ENCODE data around the gene CYBRD1. TPM values are rescaled to one million over a fixed set of nuclear protein-coding genes. Genes with fewer than 3 reads are reported as not detected.
A peak's percentile ranks its signal among the peaks of the same experiment; 100 is the strongest.
"Not testable (repeated sequence)": the region's sequence is repeated elsewhere in the genome, so short reads cannot be mapped to it uniquely, and the experiment has no call there.

The CYBRD1 gene
- total RNA-seq, 1 donor from 2014 or later: 39.7 TPM

DNA sequence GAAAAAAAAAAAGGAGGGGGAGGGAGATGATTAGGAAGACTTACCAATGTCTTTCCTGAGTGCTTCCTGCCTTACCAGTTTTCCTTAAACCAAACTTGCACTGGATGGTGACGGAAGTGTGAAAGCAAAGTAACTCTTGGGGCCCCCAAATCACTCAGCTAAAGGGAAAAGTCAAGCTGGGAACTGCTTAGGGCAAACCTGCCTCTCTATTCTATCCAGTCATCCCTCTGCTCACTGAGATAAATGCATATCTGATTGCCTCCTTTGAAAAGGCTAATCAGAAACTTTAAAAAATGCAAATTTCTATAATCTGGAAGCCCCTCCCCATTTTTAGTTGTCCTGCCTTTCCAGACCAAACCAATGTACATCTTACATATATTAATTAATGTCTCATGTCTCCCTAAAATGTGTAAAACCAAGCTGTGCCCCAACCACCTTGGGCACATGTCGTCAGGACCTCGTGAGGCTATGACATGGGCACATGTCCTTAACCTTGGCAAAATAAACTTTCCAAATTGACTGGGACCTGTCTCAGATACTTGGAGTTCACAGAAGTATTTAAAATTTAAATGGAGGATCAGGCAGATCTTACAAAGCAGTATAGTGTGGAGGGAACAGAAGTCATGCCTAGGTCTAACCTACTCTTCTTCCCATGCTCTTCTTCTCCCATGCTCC is 7.2 kb upstream of the CYBRD1 start:
- intact Hi-C loops (cut with DNase I): no loop called here
- DNase-seq (ENCODE audit: low spot score): no peak

DNA sequence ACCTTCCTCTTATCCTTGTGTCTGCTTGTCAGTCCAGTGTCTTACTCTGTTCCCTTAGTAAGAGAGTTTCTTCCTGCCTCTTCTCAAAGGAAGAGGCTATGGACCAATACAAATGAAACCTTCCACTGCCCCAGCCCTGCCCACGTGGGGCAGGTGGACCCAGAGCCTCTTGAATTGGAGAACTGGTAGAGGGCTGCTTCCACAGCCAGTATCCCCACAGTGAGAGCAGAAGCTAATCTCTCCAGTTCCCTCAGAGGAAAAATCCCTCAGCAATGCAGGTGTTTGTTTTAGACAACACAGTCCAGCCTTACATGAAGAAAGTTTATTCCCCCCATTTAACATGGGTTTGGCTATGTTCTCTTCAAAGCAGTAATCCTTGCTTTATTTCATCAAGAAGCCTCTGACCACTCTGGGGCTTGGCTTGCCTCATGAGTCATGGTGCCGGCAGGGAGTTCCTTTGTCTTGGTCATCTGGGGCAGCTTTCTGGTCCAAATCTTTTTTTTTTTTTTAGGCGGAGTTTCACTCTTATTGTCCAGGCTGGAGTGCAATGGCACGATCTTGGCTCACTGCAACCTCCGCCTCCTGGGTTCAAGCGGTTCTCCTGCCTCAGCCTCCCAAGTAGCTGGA is 6.5 kb upstream of the CYBRD1 start:
- no peak for DNase-seq (ENCODE audit: low spot score)
- intact Hi-C loops (cut with DNase I): no loop called here

DNA sequence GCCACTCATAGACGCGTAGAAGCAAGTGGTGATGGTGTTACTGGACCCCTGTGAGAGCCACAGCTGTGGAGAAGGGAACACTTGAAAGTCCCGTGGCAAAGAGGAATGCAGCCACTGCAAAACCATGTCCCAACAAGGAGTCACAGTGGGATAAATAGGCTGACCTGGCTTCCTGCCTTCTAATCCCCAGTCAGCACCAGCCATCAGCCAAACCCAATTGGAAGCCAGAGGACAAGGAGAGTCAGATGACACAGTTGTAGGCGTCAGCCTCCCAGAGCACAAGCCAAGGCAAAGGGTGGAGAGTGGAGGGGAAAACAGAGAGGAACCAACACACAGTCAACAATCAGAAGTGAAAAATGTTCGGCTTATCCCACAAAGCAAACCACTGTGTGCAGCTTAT is 5.5 kb upstream of the CYBRD1 start:
- DNase-seq (ENCODE audit: low spot score): no peak
- intact Hi-C loops (cut with DNase I): no loop called here

DNA sequence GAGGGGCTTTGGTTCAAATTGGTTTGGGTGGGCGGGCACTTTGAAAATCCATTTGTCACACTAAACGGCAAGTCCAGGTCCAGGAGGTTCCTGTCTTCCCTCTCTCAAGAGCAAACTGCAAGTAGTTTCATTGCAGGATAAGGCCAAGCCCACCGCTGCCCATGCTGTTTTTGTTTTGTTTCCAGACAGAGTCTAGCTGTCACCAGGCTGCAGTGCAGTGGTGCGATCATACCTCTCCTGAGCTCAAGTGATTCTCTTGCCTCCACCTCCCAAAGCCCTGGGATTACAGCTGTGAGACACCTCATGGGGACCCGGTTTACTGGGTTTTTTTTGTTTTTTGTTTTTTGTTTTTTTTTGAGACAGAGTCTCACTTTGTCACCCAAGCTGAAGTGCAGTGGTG is 1.8 kb upstream of the CYBRD1 start:
- no peak for DNase-seq (ENCODE audit: low spot score)
- intact Hi-C loops (cut with DNase I): no loop called here

DNA sequence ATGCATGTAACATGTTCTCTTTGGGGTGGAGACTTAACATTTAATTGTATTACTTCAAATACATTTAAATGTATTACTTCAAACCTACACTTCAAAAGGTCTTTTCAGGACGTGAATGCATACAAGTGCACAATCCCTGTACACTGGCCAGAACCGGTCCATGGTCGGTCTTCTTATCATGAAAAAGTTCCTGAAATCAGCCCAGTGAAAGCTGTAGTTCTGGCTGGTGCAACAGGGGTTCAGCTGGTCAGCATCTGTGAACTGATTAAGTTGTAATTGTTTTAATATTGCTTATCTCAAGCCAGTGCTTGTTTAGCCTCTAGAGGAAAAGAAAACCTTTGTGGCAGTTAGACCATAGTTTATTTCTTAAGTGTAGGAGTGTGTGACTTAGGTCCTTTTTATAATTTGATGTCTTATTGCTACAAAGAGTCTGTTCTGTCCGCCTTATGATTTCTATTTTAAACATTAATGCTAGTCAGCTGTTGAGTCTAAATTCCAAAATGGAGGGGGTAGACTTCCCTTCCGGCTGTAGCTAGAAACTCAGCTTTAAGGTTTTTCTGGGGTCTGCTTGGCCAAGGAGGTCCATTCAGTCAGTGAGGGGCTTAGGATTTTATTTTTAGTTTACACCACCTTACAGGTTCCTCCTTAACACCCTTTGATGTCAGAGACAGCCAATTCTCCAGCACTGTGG is 768 bp upstream of the CYBRD1 start:
- no peak for DNase-seq (ENCODE audit: low spot score)
- intact Hi-C loops (cut with DNase I): loop anchor here (2.0 kb wide), 1 partner anchor 87 kb away; the partner anchor contains the start of gene DCAF17

DNA sequence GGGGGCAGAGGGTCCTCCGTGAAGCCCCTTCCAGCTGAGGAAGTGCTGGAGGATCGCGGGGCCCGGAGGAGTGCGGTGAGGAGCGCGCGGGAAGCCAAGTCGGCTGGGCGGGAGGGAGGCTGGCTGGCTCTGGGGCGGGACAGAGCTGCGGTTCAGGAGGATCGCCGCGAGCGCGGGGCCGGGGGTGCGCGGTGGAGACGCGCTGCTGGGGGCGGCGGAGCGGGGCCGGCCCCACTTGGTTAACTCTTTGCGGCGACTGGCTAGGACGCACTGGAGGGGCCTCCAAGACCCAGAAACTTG is 464 bp downstream of the CYBRD1 start:
- intact Hi-C loops (cut with DNase I): loop anchor here (2.0 kb wide), 1 partner anchor 88 kb away; the partner anchor contains the start of gene DCAF17
- peak; percentile 78 for DNase-seq (ENCODE audit: low spot score)

DNA sequence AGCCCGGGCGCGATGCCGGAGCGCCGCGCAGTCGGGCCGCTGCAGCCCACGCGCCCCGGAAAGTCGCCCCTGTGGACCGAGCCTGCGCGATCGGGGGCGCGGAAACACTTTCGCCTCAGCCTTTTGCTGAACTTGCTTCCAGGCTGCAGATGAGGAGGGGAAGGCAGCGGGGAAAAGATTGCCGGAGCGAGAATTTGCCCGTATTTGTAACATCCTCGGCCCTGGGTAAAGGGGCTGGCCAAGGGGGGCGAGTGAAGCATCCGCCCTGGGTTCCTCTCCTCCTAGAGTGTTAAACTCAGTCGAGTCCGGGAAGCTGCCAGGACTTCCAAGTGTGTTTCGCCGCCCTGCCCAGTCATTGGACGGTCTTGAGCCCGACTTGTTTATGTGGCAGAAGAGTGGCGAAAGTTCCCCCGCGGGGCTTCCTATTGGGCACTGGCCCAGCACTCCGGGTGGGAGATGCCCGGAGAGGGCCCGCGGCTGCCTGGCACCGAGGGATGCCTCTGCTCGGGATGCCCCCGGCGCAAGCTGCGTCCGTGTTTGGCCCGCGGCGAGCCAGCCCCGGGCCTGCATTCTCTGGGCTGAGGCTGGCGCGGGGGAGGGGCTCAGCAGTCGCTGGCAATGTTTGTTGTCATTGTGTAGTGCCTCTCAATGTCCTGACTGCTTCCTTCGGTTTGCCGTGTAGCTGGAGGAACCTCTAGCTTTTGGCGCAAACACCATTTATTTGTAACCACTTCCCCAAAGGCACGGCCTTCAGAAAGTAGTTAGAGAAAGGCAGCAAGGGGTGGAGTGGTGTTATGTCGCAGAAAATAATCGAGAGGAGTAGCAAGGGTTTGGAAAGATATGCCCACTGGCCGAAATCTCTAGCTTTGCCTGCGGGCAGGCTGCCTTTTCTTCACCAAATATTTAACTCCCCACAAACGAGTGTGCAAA is 1.1 kb downstream of the CYBRD1 start:
- intact Hi-C loops (cut with DNase I): loop anchor here (2.0 kb wide), 2 partner anchors 89 to 363 kb away; partner anchors contain the start of genes DCAF17 and TLK1
- peak; percentile 91 for DNase-seq (ENCODE audit: low spot score)

DNA sequence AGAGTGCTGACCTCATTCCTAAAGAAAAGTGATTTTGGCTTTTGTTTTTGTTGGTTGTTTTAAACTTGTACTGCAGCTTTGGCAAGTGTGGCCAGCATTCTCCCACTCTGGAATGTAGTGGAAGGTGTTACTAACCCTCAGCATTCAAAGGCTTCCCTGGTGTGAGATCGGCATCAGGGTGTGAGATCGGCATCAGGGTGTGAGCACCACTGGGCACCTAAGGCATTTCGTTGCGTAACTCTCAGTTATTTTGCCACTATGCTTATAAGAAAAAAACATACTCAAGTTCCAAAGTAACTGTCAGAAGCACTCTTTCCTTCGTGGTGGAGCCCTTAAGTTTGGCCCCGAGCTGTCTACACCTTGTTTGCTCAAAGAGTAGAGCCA is 1.7 kb downstream of the CYBRD1 start:
- DNase-seq (ENCODE audit: low spot score): no peak
- intact Hi-C loops (cut with DNase I): loop anchor here (2.0 kb wide), 1 partner anchor 363 kb away; the partner anchor contains the start of gene TLK1

DNA sequence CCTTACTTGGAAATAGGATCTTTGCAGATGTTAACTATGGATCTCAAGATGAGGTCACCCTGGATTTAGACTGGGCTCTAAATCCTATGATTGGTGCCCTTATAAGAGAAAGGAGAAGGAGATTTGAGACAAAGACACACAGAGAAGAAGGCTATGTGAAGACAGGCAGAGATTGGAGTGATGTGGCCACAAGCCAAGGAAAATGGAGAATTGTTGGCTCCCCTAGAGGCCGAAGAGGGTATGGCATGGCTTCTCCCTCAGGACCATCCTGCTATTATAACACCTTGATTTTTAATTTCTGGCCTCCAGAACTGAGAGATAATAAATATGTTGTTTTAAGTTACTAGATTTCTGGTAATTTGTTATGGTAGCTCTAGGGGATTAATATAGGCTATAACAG is 7.6 kb downstream of the CYBRD1 start:
- no peak for DNase-seq (ENCODE audit: low spot score)
- intact Hi-C loops (cut with DNase I): no loop called here

DNA sequence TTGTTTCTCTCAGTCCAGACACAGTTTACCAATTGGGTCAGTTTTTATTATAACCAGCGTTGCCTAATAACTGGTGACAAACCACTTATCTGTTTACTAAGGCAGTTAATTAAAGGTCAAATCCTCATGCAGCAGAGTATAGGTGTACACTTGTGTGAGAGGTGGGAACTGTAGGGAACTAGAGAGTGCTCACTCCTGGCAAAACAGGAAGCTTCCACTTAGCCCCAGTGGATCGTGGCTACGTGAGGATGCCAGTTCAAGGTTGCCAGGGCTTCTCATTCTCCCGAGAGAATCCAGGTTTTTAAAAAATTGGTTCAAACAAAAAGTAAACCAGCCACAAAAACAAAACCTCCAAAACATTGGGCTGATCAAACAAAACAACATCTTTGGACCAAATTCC is 8.1 kb downstream of the CYBRD1 start:
- DNase-seq (ENCODE audit: low spot score): no peak
- intact Hi-C loops (cut with DNase I): no loop called here

DNA sequence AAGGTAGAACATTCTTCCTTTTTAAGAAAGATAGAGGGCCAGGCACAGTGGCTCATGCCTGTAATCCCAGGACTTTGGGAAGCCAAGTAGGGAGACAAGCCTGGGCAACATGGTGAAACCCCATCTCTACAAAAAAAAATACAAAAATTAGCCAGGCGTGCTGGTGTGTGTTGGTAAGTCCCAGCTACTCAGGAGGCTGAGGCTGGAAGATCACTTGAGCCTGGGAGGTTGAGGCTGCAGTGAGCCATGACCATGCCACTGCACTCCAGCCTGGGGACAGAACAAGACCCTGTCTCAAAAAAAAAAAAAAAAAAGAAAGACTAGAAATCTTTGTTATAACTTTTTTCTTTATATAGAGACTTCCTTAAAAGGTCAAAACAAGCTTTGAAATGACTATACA is 8.6 kb downstream of the CYBRD1 start:
- intact Hi-C loops (cut with DNase I); DNase-seq (ENCODE audit: low spot score): not testable (repeated sequence)

DNA sequence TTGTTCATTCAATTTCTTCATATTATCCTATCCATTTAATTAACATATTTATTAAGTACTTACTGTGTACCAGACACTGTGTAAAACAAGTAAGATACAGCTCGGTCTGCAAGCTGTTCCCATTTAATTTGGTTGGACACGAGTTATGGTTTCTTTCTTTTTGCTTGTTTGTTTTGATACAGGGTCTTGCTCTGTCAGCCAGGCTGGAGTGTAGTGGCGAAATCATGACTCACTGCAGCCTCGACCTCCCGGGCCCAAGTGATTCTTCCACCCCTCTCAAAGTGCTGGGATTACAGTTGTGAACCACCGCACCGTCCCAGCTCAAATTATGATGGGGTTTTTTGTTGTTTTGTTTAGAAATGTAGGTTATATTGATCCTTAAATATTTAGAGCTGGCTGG is 9.0 kb downstream of the CYBRD1 start:
- no peak for DNase-seq (ENCODE audit: low spot score)
- intact Hi-C loops (cut with DNase I): no loop called here

DNA sequence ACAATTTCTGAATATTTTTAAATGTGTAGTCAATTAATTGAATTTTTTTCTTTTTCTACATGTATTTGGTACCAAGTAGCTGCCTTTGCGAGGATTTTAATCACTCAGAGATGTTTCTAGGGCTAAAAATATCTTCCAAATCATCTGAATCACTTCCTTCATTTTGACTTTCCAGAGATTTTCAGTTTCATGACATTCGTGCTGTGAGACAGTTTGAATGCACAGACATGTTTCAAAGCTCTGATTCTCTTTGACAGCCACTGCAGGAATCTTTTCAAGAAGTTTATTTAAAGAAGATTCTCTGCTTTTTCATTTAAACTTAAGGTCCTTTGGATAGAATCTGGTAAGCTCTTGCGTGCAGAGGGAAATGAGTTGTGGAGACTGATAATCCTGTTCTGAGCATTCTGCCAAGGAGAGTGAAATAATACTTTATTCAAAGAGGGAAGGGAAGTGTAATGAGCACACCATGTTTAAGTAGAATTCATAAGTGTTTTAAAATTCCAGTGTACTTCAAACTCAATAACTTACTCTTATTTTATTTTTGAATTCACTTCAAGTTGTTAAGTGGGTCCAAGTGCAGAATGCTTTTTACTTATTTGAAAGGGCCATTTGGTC is 9.7 kb downstream of the CYBRD1 start:
- DNase-seq (ENCODE audit: low spot score): no peak
- intact Hi-C loops (cut with DNase I): no loop called here

DNA sequence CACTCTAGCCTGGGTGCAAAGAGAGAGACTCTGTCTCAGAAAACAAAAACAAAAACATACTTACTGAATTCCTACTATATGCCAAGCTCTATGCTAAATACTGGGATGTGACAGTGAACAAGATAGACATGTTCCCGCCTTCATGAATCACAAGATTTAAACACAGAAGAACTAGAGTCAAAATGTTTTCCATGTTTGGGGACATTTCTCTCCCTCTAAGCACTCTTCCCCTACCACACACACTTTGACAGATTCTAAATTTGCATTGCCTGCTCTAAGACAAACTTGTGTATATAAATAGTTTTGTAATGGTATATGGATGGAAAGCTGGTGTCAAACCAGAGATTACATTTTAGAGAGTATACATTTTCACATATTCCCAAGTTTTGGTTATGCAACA is 11.1 kb downstream of the CYBRD1 start:
- DNase-seq (ENCODE audit: low spot score): no peak
- intact Hi-C loops (cut with DNase I): no loop called here

DNA sequence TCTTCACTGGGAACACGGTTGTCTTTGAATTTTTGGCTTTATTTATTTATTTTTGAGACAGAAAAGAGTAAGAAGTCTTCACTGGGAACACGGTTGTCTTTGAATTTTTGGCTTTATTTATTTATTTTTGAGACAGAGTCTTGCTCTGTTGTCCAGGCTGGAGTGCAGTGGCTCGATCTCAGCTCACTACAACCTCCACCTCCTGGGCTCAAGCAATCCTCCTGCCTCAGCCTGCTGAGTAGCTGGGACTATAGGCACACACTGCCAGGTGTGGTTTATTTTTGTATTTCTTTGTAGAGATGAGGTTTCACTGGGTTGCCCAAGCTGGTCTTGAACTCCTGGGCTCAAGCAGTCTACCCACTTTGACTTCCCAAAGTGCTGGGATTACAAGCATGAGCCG is 13.3 kb downstream of the CYBRD1 start:
- intact Hi-C loops (cut with DNase I); DNase-seq (ENCODE audit: low spot score): not testable (repeated sequence)

DNA sequence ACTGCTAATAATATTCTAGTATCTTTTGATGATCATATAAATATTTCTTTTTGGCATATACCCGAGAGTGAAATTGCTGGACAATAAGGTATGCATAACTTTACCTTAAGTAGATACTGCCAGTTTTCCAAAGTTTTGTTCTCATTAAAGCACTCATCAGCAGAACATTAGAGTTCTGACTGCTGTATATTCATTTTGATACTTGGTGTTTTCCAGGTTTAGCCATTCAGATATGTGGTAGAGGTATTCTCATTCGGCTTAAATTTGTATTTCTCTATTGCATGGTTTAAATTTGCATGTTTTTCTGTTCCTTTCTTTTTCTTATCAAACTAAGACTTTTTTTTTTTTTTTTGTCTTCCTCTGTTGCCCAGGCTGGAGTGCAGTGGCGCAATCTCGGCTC is 18.2 kb downstream of the CYBRD1 start:
- DNase-seq (ENCODE audit: low spot score): no peak
- intact Hi-C loops (cut with DNase I): no loop called here

DNA sequence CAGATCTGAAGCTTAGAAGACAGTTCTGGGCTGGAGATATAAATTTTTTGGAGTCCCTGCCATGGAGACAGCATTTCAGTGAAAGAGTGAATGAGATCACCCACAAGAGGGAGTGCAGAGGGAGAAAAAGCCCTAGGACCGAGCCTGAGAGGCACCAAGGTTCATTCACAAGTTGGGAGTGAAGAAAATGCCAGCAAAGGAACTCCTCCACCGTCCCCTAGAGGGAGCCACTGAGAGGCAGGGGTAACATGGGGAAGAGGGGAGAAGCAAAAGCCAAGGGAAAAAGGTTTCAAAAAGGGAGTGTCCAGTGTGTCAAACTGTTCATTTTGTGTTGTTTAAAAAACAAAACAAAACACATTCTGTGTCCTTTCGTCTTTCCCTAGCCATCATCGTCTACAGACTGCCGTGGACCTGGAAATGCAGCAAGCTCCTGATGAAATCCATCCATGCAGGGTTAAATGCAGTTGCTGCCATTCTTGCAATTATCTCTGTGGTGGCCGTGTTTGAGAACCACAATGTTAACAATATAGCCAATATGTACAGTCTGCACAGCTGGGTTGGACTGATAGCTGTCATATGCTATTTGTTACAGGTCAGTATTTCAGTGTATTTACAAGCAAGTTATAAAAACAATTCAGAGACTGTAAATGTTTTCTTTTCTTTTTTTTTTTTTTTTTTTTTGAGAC is 19.1 kb downstream of the CYBRD1 start:
- no peak for DNase-seq (ENCODE audit: low spot score)
- intact Hi-C loops (cut with DNase I): no loop called here

DNA sequence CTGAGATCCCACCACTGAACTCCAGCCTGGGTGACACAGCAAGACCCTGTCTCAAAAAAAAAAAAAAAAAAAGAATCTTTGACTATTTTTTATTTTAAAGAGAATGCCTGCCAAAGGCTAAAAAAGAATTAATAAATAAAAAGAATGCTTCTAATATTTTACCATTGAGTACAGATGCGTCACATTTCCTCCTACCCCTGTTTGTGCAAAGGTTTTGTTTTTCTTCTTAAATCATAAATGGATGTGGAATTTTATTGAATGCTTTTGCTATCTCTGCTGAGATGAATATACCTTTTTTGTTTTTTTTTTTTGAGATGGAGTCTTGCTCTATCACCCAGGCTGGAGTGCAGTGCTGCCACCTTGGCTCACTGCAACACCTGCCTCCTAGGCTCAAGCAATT is 22.8 kb downstream of the CYBRD1 start:
- intact Hi-C loops (cut with DNase I): no loop called here
- no peak for DNase-seq (ENCODE audit: low spot score)

DNA sequence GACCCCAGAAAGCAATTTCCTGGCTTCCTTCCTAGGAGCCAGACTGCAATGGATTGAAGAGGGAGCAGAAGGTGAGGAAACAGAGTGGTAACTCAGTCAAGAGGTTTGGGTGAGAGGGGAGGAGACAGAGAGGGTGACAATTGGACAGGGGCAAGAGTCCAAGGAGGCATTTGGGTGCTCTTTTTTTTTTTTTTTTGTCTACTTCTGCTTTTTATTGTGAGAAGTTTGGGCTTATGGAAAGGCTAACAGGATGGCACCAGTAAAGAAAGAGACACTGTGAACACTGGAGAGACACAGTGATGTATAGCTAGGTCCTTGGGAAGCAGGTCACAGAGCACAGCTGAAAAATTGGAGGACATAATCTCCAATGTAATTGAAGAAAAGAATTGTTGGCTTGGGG is 25.0 kb downstream of the CYBRD1 start:
- DNase-seq (ENCODE audit: low spot score): no peak
- intact Hi-C loops (cut with DNase I): no loop called here

Data from cardiac septum (tissue), 1 donor.